GM12891 (cell line): ENCODE results near the gene NDST4.

Source experiments
- POLR2A ChIP-seq: IDR thresholded peaks from 2 replicates; pipeline ENCODE4 v1.6.1; 2011; ENCODE audit warnings: low read depth, low read length, control low read depth
- TAF1 ChIP-seq: IDR thresholded peaks from 2 replicates; pipeline ENCODE4 v1.6.1; 2011; ENCODE audit warnings: low read depth, low read length, control low read depth

DNA sequence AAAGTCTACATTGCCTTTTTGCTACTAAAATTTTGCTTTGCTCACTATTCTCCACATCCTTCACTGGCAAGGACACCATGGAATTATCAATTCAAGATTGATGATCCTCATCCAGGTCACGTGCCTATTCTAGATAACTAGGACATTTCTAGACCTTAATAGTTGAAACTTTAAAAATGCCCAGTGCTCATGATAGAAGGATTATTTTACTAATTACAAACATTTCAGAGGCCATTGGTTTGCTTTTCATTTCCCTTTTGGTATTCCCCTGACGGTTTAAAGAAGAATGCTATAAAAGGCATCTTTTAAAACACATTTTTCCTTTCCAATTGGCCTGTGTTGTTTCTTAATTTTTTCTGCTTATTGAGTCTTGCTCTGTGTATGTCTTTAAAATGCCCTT, 249.4 kb downstream of the NDST4 start:
- TF ChIP-seq TAF1 (no peak), POLR2A (no peak)
